HG03342 (cell line): ENCODE results near the gene PSMB4.
"Not testable (repeated sequence)": the region's sequence is repeated elsewhere in the genome, so short reads cannot be mapped to it uniquely, and the experiment has no call there.

ENCODE experiments used
- ATAC-seq: cut with Tn5 transposase; IDR thresholded peaks from one replicate; pipeline ENCODE4 v1.9.1; 2021; ENCODE audit warnings: mild to moderate bottlenecking, moderate library complexity; ENCODE audit not compliant: unreplicated experiment

PSMB4 gene

DNA sequence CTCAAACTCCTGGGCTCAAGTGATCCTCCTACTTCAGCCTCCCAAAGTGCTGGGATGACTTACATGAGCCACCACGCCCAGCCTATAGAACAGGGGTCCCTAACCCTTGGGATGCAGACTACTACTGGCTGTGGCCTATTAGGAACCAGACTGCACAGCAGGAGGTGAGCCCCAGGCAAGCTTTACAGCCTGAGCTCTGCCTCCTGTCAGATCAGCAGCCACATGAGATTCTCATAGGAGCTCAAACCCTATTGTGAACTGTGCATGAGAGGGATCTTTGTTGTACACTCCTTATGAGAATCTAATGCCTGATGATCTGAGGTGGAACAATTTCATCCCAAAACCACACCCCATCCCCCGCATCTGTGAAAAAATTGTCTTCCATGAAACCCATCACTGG, 13.4 kb upstream of the PSMB4 start:
- ATAC-seq, result no peak

DNA sequence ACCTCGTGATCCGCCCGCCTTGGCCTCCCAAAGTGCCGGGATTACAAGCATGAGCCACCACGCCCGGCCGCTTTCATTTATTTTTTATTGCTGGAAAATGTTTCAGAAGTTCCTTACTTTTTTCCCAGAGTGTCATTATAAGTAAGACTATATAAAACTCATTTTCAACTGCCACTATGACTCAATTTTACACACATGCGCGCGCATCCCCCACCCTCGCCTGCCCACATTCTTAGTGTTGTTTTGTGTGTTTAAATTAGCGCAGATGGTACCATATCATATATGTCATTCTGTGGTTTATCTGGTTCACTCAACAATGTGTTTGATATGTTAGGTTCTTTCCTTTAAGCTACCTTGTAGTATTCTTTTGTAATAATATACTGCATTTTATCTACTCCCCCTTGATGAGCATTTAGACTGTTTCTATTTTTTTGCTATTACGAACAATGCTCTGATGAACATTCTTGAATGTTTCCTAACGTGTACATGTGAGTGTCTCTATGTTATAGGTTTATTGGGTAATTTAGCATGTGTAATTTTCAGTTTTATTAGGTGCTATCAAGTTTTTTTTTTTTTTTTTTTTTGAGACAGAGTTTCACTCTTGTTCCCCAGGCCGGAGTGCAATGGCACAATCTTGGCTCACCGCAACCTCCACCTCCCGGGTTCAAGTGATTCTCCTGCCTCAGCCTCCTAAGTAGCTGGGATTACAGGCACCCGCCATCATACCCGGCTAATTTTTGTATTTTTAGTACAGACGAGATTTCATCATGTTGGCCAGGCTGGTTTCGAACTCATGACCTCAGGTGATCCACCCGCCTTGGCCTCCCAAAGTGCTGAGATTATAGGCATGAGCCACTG, 8.9 kb upstream of the PSMB4 start:
- not testable (repeated sequence) for ATAC-seq

GRCh38 chr1:151391079-151391563, 8.3 kb upstream of the PSMB4 start:
- no peak for ATAC-seq

DNA sequence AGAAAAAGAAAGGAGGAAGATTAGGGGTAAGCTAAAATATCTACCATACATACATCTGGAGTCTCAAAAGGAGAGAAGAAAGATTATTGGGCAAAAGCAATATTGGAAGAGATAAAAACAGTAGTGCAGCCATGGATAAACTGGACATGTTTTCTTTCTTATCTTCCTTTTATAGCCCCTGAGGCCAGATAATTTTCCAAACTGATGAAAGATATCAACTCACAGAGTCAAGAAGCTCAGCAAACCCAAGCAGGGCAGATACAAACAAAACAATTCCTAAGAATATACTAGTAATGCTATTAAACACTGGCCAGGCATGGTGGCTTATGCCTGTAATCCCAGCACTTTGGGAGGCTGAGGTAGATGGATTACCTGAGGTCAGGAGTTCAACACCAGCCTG, 5.8 kb upstream of the PSMB4 start:
- ATAC-seq, result no peak

- not testable (repeated sequence) for ATAC-seq
Measured at GRCh38 chr1:151396265-151396664, 3.1 kb upstream of the PSMB4 start.

DNA sequence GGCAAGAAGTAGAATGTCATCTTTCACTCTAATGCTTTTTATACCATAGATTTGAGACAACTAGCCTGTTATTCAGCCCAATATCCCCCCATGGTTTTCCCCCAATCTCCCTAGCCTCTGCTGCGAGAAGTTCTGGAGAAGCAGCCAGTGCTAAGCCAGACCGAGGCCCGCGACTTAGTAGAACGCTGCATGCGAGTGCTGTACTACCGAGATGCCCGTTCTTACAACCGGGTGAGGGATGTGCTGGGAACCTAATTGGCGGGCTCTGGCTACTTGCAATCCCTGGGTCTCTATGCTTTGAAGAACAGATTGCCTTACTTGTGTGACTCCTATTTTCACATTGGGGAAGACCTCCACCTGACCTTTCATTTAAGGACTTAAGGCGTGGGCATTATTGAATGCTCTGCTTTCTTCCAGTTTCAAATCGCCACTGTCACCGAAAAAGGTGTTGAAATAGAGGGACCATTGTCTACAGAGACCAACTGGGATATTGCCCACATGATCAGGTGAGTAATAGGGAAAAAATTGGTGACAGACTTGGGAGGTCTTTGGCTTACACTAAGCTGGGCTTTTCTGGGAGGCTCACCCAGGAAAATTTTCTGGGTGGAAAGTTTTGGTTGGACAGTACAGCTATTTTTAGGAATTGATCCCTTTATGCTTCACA, 1.9 kb downstream of the PSMB4 start:
- no peak for ATAC-seq

DNA sequence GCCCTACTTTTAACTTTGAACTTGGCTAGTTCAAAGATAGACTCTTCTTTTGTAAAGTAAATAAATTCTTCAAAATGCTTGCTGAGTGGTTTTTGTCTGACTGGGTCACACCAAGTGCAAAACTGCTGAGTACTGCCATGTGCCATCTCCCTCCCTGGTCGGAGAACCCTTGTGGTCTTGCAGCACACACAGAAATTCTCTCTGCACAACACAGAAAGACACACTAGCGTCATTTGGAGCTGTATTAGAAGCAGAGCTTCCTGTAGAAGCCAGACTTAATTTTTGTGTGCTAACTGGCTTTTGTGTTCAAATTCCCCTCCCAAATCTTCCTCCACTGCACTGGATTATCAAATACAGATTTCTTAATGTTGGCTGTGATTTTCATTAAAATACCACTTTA, 2.5 kb downstream of the PSMB4 start:
- no peak for ATAC-seq

GRCh38 chr1:151402764-151403163, 3.4 kb downstream of the PSMB4 start:
- ATAC-seq, result no peak

DNA sequence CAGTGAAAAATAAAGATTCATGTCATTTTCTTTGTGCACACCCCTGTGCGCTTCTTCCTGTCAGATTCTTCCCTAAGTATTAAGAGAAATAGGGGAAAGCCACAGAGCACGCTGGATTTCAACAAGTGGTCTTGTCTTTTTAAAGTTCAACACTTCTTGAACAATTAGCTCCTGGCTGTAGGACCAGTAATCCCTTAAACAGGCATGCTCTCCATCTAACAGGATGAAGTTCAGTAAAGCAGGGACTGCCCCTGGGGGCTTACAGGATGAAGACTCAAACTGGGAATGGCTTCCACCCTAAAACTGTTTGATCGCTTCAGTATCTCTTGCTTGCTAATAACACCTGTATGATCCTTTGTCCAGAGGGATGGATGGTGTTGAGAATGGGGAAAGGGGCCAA, 4.2 kb downstream of the PSMB4 start:
- ATAC-seq, result no peak

- ATAC-seq, result no peak
Measured at GRCh38 chr1:151405187-151405951, 6.0 kb downstream of the PSMB4 start.

- ATAC-seq, result no peak
Measured at GRCh38 chr1:151406176-151406575, 6.8 kb downstream of the PSMB4 start.

DNA sequence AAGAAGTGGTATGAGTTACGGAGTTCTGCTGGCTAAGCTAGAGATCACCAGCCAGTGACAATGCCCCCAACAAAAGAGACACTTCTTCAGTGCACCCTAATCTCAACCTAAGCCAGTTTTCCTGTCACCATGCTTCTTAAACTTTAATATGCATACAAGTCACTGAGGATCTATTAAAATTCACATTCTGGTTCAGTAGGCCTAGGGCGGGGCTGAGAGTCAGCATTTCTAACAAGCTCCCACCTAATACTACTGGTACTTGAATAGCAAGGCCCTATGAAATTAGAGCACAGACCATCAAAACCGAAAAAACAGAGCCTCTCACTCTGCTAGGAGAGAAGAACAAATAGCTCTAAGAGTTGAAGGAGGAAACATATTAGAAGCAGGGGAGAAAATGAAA, 7.9 kb downstream of the PSMB4 start:
- ATAC-seq, result no peak

DNA sequence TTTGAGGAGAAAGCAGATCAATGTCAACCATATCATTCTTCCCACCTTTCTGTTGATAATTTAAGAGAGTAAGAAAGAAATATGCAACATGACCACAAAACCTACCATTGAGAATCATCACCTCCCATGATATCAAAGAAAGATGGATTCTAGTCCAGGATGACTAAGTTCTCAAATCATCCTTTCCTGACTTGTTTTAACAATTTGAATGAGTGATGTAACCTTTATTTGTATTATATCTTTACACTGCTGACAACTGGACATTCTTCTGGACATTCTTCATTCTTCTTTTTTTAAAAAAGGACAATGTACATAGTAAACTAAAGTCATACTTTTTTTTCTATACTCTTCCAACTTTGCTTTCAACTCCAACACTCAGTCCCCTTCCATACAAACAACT, 9.5 kb downstream of the PSMB4 start:
- ATAC-seq, result no peak

- ATAC-seq, result no peak
Measured at GRCh38 chr1:151411884-151412283, 12.5 kb downstream of the PSMB4 start.

GRCh38 chr1:151416231-151416630, 16.9 kb downstream of the PSMB4 start:
- ATAC-seq, result no peak

DNA sequence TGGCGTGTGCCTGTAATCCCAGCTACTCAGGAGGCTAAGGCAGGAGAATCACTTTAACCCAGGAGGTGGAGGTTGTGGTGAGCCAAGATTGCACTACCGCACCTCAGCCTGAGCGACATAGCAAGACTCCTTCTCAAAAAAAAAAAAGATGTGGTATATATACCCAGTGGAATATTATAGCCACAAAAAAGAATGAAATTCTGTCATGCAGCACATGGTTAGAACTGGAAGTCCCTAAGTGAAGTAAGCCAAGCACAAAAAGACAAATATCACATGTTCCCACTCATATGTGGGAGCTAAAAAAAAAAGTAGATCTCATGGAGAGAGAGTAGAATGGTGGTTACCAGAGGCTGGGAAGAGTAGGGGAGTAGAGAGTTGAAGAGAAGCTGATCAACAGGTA, 18.7 kb downstream of the PSMB4 start:
- no peak for ATAC-seq

- ATAC-seq, result no peak
Measured at GRCh38 chr1:151419819-151420218, 20.4 kb downstream of the PSMB4 start.

- no peak for ATAC-seq
Measured at GRCh38 chr1:151425103-151425502, 25.7 kb downstream of the PSMB4 start.

DNA sequence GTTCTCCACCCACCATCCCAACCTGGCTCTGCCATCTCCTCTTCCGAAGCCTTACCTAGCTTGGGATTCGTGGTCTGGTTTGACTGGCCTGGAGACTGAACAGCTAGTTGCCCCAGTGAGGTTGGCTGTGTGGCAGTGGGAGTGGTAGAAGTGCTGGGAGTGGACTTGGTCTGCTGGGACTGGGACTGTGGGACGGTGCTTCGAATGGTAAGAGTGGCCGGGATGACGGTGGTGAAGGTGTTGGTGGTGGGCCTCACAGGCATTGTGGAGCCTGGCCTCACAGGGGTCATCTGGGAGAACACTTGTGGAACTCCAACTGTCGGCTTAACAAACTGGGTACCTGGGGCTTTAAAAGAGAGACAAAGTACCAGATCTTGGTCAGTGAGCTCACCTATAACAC, 28.7 kb downstream of the PSMB4 start:
- ATAC-seq, result no peak

- ATAC-seq, result not testable (repeated sequence)
Measured at GRCh38 chr1:151433827-151434226, 34.5 kb downstream of the PSMB4 start.

DNA sequence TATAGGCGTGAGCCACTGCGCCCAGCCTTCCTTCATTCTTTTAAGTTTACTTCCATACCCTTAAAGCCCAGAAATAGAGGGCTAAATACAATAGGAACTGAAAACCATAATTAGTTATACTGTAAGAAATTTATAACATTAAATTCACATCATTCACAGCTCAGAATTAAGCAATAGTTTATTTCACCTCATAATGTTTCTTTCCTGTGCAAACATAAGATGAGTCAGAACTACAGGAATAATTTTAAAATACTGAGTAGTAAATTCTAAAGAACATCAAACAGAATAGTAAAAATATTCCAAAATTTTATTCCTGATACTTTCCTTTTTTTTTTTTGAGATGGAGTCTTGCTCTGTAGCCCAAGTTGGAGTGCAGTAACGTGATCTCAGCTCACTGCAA, 35.8 kb downstream of the PSMB4 start:
- no peak for ATAC-seq

GRCh38 chr1:151436985-151437384, 37.6 kb downstream of the PSMB4 start:
- no peak for ATAC-seq
